NOMO-1 treated with DMSO at 0.1 percent for 48 hours (cell line): Measurements from ENCODE around the gene SCUBE2.

Source experiments
- DNase-seq: peaks from one replicate; lab custom pipeline; 2025; ENCODE audit not compliant: unreplicated experiment; lab: John Stamatoyannopoulos, UW

The SCUBE2 gene

GRCh38 chr11:9076046-9076445 lies 15.4 kb downstream of the SCUBE2 start:
- DNase-seq: no peak

- DNase-seq: no peak
Measured at GRCh38 chr11:9075556-9075955, 15.8 kb downstream of the SCUBE2 start.

- no peak for DNase-seq
Measured at GRCh38 chr11:9074338-9075029, 16.9 kb downstream of the SCUBE2 start.

- DNase-seq: peak; percentile 14
Measured at GRCh38 chr11:9073466-9074225, 17.8 kb downstream of the SCUBE2 start.

- DNase-seq: no peak
Measured at GRCh38 chr11:9072626-9073176, 18.7 kb downstream of the SCUBE2 start.

GRCh38 chr11:9071692-9072091 lies 19.7 kb downstream of the SCUBE2 start:
- no peak for DNase-seq

GRCh38 chr11:9070749-9071491 lies 20.5 kb downstream of the SCUBE2 start:
- DNase-seq: no peak

- no peak for DNase-seq
Measured at GRCh38 chr11:9069862-9070470, 21.4 kb downstream of the SCUBE2 start.

- no peak for DNase-seq
Measured at GRCh38 chr11:9069256-9069655, 22.1 kb downstream of the SCUBE2 start.

- no peak for DNase-seq
Measured at GRCh38 chr11:9066433-9066925, 24.9 kb downstream of the SCUBE2 start.

- DNase-seq: no peak
Measured at GRCh38 chr11:9065607-9066432, 25.6 kb downstream of the SCUBE2 start.

GRCh38 chr11:9061807-9062206 lies 29.6 kb downstream of the SCUBE2 start:
- no peak for DNase-seq

GRCh38 chr11:9060700-9061111 lies 30.7 kb downstream of the SCUBE2 start:
- DNase-seq: peak; percentile 87

GRCh38 chr11:9059406-9059805 lies 32.0 kb downstream of the SCUBE2 start:
- no peak for DNase-seq

GRCh38 chr11:9057888-9058287 lies 33.5 kb downstream of the SCUBE2 start:
- no peak for DNase-seq

GRCh38 chr11:9057007-9057406 lies 34.4 kb downstream of the SCUBE2 start:
- no peak for DNase-seq

- DNase-seq: no peak
Measured at GRCh38 chr11:9056467-9056866, 34.9 kb downstream of the SCUBE2 start.

- DNase-seq: no peak
Measured at GRCh38 chr11:9053316-9054035, 37.9 kb downstream of the SCUBE2 start.

GRCh38 chr11:9052316-9052715 lies 39.1 kb downstream of the SCUBE2 start:
- no peak for DNase-seq
